Muscle layer of duodenum (tissue), 2 donors: Measurements from ENCODE around the gene HPDL.
"Not testable (repeated sequence)": the region's sequence is repeated elsewhere in the genome, so short reads cannot be mapped to it uniquely, and the experiment has no call there.

ENCODE experiments used
- H3K27ac ChIP-seq: one replicate; pipeline ENCODE4 v1.7.0; 2013; ENCODE audit warnings: mild to moderate bottlenecking, low read length
- H3K27me3 ChIP-seq: one replicate; pipeline ENCODE4 v1.7.0; 2013; ENCODE audit warnings: low read depth, mild to moderate bottlenecking, control low read depth, low read length
- H3K36me3 ChIP-seq, 2 donors: one replicate each; pipeline ENCODE4 v1.7.0; 2013; ENCODE audit warnings: low read length in 2 of 2, control low read depth in 1 of 2, mild to moderate bottlenecking in 1 of 2; ENCODE audit not compliant: insufficient read depth in 2 of 2, control insufficient read depth in 1 of 2
- H3K4me1 ChIP-seq, 2 donors: one replicate each; pipeline ENCODE4 v1.7.0; 2013; ENCODE audit warnings: low read length in 2 of 2, mild to moderate bottlenecking in 2 of 2, control low read depth in 1 of 2, moderate library complexity in 1 of 2; ENCODE audit not compliant: insufficient read depth in 2 of 2, control insufficient read depth in 1 of 2
- H3K4me3 ChIP-seq, 2 donors: one replicate each; pipeline ENCODE4 v1.7.0; 2013; ENCODE audit warnings: low read length in 2 of 2, low read depth in 1 of 2, mild to moderate bottlenecking in 1 of 2
- H3K9me3 ChIP-seq, 2 donors: one replicate each; pipeline ENCODE4 v1.7.0; 2013; ENCODE audit warnings: low read length in 2 of 2, control low read depth in 1 of 2, mild to moderate bottlenecking in 1 of 2; ENCODE audit not compliant: control insufficient read depth in 1 of 2
- donor health status: healthy.

HPDL gene

DNA sequence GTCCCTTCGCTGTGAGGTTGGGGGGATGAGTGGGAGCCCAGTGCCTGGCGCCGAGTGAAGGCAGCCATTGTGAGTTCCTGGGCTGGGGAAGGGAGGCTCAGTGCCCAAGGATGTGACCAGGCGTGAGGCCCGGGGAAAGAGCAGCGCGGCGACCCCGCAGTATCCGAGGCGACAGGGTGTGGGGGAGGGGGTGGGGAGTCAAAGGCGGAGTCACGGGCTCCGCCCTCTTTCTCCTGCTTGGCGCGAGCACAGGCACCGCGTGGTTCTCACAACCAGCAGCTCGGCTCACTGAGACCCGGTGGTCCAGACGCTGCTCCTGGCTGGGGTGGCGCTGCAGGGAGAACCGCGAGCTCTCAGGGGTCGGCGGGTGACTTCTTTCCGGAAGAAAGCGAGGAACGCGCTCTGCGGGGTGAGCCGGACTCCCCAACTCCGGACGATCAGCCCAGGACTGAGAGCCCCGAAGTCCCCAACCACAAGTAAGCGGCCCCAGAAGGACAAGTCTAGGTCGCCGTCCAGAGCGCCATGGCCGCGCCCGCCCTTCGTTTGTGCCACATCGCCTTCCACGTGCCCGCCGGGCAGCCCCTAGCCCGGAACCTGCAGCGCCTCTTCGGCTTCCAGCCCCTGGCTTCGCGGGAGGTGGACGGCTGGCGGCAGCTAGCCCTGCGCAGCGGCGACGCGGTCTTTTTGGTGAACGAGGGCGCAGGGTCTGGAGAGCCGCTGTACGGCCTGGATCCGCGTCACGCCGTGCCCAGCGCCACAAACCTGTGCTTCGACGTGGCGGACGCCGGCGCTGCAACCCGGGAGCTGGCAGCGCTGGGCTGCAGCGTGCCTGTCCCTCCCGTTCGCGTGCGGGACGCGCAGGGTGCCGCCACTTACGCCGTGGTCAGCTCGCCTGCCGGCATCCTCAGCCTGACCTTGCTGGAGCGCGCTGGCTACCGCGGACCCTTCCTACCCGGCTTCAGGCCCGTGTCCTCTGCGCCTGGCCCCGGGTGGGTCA, at the start of gene HPDL:
TSS of gene HPDL (plus strand) at position 269 of the 997 bp plus-strand sequence. CDS start at position 523, 254 bp downstream.
- H3K4me3 ChIP-seq: peak within 1 kb of the TSS; percentile 59 to 68
- H3K4me1 ChIP-seq: peaks cover 0 to 7% of the 10 kb centered on the region in 2 donors
- H3K36me3 ChIP-seq: peaks cover 11 to 22% of the 10 kb centered on the region in 2 donors
- no peaks in the 10 kb centered on the region for H3K9me3 ChIP-seq
- no peak within 1 kb of the TSS for H3K27ac ChIP-seq
- H3K27me3 ChIP-seq: no peaks in the 10 kb centered on the region

GRCh38 chr1:45282351-45282750, 44.3 kb upstream of the HPDL start:
- H3K27me3 ChIP-seq: no peaks in the 10 kb centered on the region
- no peak overlapping the region for H3K27ac ChIP-seq
- no peak overlapping the region for H3K4me3 ChIP-seq
- no peaks in the 10 kb centered on the region for H3K9me3 ChIP-seq
- H3K4me1 ChIP-seq: no peaks in the 10 kb centered on the region
- H3K36me3 ChIP-seq: no peaks in the 10 kb centered on the region

DNA sequence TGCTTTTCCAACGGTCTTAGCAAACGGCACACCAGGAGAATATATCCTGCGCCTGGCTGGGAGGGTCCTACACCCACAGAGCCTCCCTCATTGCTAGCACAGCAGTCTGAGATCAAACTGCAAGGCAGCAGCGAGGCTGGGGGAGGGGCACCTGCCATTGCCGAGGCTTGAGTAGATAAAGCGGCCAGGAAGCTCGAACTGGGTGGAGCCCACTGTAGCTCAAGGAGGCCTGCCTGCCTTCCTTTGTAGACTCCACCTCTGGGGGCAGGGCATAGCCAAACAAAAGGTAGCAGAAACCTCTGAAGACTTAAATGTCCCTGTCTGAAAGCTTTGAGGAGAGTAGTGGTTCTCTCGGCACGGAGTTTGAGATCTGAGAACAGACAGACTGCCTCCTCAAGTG, 41.8 kb upstream of the HPDL start:
- H3K27me3 ChIP-seq, H3K4me3 ChIP-seq, H3K36me3 ChIP-seq, H3K4me1 ChIP-seq, H3K9me3 ChIP-seq, H3K27ac ChIP-seq: not testable (repeated sequence)

DNA sequence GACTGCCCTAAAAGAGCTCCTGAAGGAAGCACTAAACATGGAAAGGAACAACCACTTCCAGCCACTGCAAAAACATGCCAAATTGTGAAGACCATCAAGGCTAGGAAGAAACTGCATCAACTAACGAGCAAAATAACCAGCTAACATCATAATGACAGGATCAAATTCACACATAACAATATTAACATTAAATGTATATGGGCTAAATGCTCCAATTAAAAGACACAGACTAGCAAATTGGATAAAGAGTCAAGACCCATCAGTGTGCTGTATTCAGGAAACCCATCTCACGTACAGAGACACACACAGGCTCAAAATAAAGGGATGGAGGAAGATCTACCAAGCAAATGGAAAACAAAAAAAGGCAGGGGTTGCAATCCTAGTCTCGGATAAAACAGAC, 40.2 kb upstream of the HPDL start:
- not testable (repeated sequence) for H3K9me3 ChIP-seq, H3K27me3 ChIP-seq

DNA sequence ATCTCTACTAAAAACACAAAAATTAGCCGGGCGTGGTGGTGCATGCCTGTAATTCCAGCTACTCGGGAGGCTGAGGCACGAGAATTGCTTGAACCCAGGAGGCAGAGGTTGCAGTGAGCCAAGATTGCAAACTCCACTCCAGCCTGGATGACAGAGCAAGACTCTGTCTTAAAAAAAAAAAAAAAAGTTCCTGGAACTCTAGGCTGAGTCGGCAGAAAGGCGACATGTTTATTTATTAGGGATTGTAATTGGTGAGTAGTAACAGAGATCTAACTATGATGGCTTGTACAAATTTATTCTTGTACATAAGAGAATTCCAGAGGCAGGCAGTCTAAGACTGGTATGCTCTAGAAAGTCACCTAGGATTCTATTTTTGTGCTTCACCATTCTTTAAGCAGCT, 35.7 kb upstream of the HPDL start:
- not testable (repeated sequence) for H3K27me3 ChIP-seq, H3K9me3 ChIP-seq, H3K4me3 ChIP-seq, H3K36me3 ChIP-seq, H3K4me1 ChIP-seq, H3K27ac ChIP-seq

More for the DNA sequence above, 40.2 kb upstream of the HPDL start:
- H3K4me3 ChIP-seq, H3K27ac ChIP-seq, H3K4me1 ChIP-seq, H3K36me3 ChIP-seq: not testable (repeated sequence)

DNA sequence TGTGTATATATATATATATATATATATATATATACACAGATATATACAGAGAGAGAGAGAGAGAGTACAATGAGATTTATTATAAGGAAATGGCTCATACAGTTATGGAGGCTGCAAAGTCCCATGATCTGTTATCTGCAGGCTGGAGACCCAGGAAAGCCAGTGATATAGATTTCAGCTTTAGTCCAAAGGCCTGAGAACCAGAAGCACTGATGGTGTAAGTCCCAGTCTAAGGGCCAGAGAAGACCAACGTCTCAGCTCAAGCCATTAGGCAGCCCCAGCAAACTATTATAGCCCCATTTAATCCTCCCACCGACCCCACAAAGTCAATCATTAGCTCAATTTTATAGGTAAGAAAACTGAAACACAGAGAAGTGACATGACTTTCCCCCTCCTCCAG, 35.0 kb upstream of the HPDL start:
- Histone ChIP-seq H3K36me3 (no peaks in the 10 kb centered on the region), H3K9me3 (no peaks in the 10 kb centered on the region), H3K27me3 (no peaks in the 10 kb centered on the region), H3K4me3 (no peak overlapping the region), H3K4me1 (no peaks in the 10 kb centered on the region), H3K27ac (no peak overlapping the region)

DNA sequence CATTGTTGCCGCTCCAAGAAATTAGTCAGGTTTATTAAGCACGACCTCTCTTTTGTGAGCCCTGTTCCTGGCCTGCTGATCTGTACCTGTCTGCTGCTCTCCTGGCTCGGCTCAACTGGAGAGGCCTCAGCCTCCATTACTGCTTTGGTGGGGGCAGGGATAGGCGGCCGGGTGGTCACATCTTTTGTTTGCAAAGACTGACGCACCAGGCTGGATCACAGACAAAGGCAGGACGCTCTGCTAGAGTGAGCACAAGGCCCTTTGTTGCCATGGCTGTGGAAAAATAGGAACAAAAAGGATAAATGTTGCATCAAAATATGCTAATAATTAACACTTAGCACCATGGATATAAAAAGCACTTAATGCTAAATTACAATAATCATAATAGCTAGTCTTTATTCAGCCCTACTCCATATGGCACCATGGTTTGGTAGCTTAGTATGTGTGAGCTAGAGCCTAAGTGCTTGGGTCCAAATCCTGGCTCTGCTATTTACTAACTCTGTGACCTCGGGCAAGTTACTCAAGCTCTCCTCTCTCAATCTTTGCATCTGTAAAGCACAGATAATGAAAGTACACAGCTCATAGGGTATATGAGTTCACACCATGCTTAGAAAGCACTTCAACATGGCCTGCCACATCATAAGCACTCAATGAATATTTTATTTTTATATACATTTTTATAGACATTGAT, 28.9 kb upstream of the HPDL start:
- H3K4me3 ChIP-seq: no peak overlapping the region
- H3K27me3 ChIP-seq: no peaks in the 10 kb centered on the region
- H3K36me3 ChIP-seq: no peaks in the 10 kb centered on the region
- H3K9me3 ChIP-seq: no peaks in the 10 kb centered on the region
- H3K4me1 ChIP-seq: no peaks in the 10 kb centered on the region
- no peak overlapping the region for H3K27ac ChIP-seq

DNA sequence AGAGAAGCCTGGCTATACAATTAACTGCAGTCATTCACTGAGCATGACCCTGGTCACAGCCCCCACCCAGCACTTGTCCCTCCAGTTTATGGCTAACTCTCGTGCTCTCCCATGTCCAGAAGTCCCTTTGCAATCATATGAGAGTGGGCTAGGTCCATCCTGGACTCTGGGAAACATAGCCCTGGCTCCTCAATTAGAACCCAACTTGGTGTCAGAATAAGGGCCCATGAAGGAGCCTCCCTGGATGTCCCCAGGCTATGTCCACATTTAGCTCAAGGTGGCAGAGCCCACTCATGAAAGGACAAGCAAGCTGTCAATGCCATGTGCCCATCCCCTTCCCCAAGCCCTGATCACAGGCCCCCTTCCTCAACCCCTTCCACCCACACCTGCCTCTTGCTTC, 27.4 kb upstream of the HPDL start:
- peaks cover 0 to 3% of the 10 kb centered on the region in 2 donors for H3K4me1 ChIP-seq
- no peaks in the 10 kb centered on the region for H3K9me3 ChIP-seq
- H3K4me3 ChIP-seq: no peak overlapping the region
- H3K27me3 ChIP-seq: no peaks in the 10 kb centered on the region
- no peak overlapping the region for H3K27ac ChIP-seq
- no peaks in the 10 kb centered on the region for H3K36me3 ChIP-seq

DNA sequence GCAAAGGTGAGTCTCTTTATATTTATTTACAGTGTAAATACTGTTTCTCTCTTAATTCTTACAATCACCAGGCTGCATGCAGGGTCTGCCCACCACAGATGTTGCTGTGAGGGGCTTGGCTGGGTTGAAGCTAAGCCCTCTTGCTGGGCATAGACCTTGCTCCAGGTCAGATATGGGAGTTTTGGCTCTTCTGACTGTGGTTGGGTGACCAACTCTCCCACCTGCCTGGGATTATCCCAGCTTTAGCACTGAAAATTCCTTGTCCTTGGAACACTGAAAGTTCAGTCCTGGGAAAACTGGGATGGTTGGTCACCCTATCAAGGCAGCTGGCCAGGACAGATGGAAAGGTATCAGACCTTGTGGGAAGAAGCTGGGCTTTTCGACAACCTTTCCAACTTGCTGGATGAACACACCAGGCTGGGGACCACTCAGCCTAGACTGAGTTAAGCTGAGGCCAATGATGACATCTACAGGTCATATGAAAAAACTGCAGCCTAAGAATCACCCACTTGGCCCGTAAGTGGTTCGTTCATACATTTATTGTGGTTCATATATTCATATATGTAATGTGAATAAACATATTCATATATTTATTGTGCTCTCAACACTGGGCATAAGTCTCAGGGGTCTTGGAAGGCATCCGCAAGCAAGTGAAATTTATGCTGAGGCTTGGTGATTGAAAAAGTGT, 26.6 kb upstream of the HPDL start:
- H3K4me1 ChIP-seq: peaks cover 5 to 10% of the 10 kb centered on the region in 2 donors
- H3K27me3 ChIP-seq: no peaks in the 10 kb centered on the region
- no peaks in the 10 kb centered on the region for H3K9me3 ChIP-seq
- H3K36me3 ChIP-seq: no peaks in the 10 kb centered on the region
- no peak overlapping the region for H3K27ac ChIP-seq
- H3K4me3 ChIP-seq: no peak overlapping the region

DNA sequence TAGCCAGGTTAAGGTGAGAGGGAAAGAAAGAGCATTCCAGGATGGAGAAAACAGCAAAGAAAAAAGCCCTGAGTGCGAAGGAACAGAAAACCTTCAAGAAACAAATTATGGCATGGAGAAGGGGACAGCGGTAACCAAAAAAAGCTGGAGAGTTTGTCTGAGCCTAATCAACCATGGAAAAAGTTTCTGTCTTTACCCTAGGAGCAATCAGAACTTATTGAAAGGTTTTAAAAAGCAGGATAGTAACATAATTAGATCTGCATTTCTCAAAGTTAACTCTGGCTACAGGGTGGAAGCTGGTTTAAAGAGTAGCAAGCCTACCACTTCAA, 26.1 kb upstream of the HPDL start:
- Histone ChIP-seq H3K36me3 (no peaks in the 10 kb centered on the region), H3K4me3 (no peak overlapping the region), H3K27me3 (no peaks in the 10 kb centered on the region), H3K27ac (no peak overlapping the region), H3K4me1 (peaks cover 5 to 10% of the 10 kb centered on the region in 2 donors), H3K9me3 (no peaks in the 10 kb centered on the region)

GRCh38 chr1:45302505-45303150, 24.1 kb upstream of the HPDL start:
- no peak overlapping the region for H3K27ac ChIP-seq
- no peaks in the 10 kb centered on the region for H3K36me3 ChIP-seq
- H3K27me3 ChIP-seq: no peaks in the 10 kb centered on the region
- H3K9me3 ChIP-seq: no peaks in the 10 kb centered on the region
- peak overlapping the region in 1 of 2 donors; percentile 71 for H3K4me3 ChIP-seq
- peaks cover 5 to 10% of the 10 kb centered on the region in 2 donors for H3K4me1 ChIP-seq
